ENCODE data around the gene UGT1A3.

DNA sequence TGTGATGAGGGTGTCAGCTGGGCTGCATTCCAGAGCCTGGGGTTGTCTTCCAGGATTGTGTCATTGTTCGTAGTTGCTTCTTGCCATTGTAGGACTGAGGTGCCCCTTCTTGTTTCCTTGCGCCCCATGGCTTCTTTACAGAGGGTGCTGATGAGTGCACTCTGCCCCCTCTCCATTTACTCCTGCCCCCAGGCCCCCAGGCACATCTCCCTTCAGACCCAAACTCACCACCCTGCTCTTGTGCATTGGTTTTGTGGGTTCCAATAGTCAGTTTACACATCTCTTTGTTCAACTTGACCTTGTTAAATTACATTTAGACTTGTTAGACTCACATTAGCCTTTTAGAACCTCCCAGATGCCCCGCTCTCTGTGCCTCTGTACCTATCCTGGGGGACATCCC, 92.4 kb downstream of the UGT1A3 start:
- TF ChIP-seq, protein P1, sequence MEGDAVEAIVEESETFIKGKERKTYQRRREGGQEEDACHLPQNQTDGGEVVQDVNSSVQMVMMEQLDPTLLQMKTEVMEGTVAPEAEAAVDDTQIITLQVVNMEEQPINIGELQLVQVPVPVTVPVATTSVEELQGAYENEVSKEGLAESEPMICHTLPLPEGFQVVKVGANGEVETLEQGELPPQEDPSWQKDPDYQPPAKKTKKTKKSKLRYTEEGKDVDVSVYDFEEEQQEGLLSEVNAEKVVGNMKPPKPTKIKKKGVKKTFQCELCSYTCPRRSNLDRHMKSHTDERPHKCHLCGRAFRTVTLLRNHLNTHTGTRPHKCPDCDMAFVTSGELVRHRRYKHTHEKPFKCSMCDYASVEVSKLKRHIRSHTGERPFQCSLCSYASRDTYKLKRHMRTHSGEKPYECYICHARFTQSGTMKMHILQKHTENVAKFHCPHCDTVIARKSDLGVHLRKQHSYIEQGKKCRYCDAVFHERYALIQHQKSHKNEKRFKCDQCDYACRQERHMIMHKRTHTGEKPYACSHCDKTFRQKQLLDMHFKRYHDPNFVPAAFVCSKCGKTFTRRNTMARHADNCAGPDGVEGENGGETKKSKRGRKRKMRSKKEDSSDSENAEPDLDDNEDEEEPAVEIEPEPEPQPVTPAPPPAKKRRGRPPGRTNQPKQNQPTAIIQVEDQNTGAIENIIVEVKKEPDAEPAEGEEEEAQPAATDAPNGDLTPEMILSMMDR (IDR thresholded peaks at IDR 0.05): no peak
- no peak for TF ChIP-seq POLR2A (IDR thresholded peaks at IDR 0.05)

Data from heart left ventricle (tissue), 13 donors.